Prostate gland (tissue), 2 donors: ENCODE results near the gene LRRN4.

Experiments used
- CTCF ChIP-seq, 4 experiments: fragments of 200-600 bp in 2 of 4; fragments of 450-650 bp in 2 of 4; sonication (generic) in 2 of 4; IDR thresholded peaks; 1 replicate in 3 of 4; 2 replicates in 1 of 4; pipeline ENCODE4 v1.5.1; 2016 to 2019; ENCODE audit warnings: antibody characterized with exemption in 4 of 4, mild to moderate bottlenecking in 2 of 4, moderate library complexity in 2 of 4
- POLR2A ChIP-seq: fragments of 450-650 bp; IDR thresholded peaks from one replicate; pipeline ENCODE4 v1.6.1; 2016; ENCODE audit warnings: antibody characterized with exemption, mild to moderate bottlenecking
- POLR2AphosphoS5 ChIP-seq: sonication (generic); formaldehyde crosslinking; IDR thresholded peaks from one replicate; pipeline ENCODE4 v1.6.1; 2017; ENCODE audit warnings: antibody characterized with exemption

GRCh38 chr20:6044115-6044514, 9.7 kb downstream of the LRRN4 start:
- TF ChIP-seq CTCF (IDR thresholded peaks at IDR 0.05), result no peak
- no peak for TF ChIP-seq POLR2A
- TF ChIP-seq POLR2AphosphoS5, result no peak
